DMS 273 (cell line): ENCODE data around the gene AK9.
A peak's percentile ranks its signal among the peaks of the same experiment; 100 is the strongest.

Experiments
- DNase-seq: peaks from one replicate; lab custom pipeline; 2025; ENCODE audit not compliant: unreplicated experiment; lab: John Stamatoyannopoulos, UW

Gene AK9

DNA sequence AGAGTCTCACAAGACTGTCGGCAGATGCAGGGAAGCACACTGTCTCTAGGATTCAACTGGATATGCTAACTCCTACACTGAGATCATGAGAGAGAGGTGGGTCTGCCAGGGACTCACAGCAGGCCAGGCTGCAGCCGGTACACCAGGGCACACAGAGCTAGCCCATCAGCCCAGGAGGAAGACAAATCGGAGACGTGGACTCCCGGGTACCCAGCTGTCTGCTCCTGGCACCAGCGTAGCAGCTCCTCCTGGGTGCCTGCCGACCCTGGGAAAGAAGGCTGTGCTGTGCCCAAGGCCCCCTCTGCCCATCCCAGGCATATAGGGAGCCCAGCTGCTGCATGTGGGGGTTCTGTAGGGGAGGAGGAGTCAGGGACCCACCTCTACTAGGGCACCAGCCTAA is 242.4 kb downstream of the AK9 start:
- DNase-seq, result peak; percentile 37

DNA sequence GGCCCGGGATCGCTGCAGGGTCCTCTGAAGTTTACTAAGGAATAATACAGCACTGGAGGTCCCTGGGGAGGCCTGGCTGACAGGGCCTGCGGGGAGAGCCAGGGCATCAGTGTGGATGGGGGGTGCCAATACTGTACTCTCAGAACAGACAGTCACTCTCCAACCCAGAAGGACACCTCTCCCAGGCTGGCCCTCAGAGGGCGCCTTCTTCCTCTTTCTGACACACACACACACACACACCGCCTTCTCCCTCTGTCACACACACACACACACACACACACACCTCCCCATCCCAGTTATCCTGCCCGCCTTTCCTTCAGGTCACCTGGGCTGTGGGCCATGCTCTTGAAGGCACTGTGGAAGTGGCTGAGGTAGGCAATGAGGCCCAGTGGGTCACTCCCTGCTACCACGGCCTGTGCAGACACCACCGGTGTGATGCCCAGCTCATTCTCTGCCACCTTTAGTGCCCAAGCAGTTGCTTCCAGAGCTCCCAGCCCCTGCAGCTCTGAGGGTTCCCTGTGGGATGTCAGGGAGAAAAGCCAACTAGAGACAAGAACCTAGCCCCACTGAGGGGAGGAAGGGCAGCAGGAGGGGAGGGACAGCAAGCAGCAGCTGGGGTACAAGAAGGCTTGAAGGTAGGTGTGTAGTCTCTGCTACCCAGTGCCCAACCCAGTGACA is 243.0 kb downstream of the AK9 start:
- DNase-seq, result peak; percentile 35

DNA sequence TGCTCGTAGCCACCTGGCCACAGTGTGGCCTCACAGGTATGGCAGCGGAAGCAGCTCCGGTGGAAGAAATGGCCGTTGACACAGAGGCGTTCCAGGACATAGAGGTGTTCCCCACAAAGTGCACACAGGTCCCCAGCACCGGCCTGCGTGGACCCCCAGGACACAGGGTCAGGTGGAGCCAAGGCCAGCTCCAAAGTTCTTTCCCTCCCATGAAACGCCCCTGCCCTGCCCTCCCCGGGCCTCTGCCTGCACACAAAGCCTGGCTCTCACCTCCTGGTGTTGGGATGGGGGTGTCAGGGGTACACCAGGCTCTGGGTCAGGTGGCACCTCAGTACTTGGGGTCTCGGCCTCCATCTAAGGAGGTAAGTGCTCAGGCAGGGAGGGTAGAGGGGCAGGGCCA is 243.9 kb downstream of the AK9 start:
- no peak for DNase-seq

DNA sequence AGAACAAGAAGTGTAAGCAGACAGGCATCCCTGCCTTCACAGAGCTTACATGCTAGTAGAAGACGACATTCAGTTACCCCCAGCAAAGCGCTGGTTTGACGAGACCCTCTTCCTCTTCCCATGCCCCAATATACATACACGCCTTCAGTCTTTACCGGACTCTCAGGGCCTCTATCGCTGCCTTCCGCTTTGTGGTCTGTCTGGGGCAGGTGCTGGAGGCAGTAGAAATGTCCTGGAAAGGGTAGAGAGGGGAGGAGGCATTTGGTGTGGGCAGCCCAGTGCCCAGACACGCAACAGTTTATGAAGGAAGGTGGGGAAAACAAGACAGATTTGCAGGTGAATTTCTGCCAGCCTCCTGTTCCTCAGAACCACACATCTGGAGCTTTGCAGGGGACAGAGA is 244.5 kb downstream of the AK9 start:
- no peak for DNase-seq

DNA sequence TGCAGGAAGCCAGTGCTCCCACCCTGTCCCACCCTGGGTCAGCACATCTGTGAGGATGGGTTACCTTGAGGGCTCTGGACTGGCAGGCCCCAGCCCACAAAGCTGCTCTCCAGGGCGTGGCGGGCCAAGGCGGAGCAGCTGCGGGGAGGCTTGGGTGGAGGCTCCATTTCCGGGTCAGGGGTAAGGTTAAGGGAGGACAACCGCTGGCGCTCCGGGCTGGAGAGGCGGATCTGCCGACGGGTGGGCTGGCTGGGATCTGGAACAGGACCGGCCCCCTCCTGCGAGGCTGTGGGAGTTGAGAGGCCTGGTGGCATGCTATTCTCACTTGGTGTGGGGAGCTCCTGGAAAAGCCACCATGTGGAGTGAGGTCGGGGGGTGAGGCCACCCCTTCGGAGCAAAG is 244.9 kb downstream of the AK9 start:
- DNase-seq, result no peak

DNA sequence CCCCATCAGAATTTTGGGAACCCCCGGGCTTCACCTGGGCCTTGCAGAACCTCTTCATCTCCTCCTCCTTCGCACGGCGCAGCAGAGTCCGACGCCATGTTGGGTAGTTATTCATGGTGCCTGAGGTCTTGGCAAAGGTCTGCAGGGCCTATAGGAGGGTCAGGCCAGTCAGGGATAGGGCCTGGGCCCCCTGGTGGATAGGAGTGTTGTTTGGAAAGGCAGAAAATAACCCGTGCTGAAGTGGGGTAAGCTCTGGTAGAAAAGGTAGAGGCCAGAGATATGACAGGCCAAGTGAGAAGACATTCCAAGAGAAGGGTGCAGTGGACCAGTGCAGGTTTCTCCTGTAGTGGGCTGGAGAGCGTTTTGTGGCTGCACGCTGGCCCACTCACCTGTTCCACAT is 245.6 kb downstream of the AK9 start:
- no peak for DNase-seq

DNA sequence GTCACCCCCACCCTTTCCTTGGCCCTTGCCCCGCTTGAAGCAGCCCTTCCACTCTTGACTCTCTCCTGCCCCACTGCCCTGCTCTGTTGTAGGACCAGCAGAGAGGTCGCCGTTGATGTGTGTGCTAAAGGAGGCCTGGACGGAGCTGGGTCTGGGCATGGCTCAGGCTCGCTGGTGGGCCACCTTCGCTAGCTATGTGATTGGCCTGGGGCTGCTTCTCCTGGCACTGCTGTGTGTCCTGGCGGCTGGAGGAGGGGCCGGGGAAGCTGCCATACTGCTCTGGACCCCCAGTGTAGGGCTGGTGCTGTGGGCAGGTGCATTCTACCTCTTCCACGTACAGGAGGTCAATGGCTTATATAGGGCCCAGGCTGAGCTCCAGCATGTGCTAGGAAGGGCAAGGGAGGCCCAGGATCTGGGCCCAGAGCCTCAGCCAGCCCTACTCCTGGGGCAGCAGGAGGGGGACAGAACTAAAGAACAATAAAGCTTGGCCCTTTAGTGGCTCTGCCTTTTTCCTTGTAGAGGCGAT is 247.5 kb downstream of the AK9 start:
- DNase-seq, result no peak
